ENCODE measurements around the gene IFI6. TPM values are rescaled to one million over a fixed set of nuclear protein-coding genes. Genes with fewer than 3 reads are reported as not detected.

IFI6 gene
- total RNA-seq, 1 donor: 56.1 TPM

GRCh38 chr1:27638805-27639204 is 33.2 kb downstream of the IFI6 start:
- no peak for DNase-seq (ENCODE audit: low read depth)
- TF ChIP-seq CTCF (IDR thresholded peaks at IDR 0.05; ENCODE audit: insufficient read depth, low read depth, low read length): no peak
- no peak overlapping the region for H3K4me3 ChIP-seq (ENCODE audit: low read depth, low read length)

- DNase-seq (ENCODE audit: low read depth): no peak
- H3K4me3 ChIP-seq (ENCODE audit: low read depth, low read length): no peak overlapping the region
- TF ChIP-seq CTCF (IDR thresholded peaks at IDR 0.05; ENCODE audit: insufficient read depth, low read depth, low read length): no peak
Measured at GRCh38 chr1:27638047-27638734, 33.8 kb downstream of the IFI6 start.

GRCh38 chr1:27635396-27636142 is 36.4 kb downstream of the IFI6 start:
- TF ChIP-seq CTCF (IDR thresholded peaks at IDR 0.05; ENCODE audit: insufficient read depth, low read depth, low read length): no peak
- no peak for DNase-seq (ENCODE audit: low read depth)
- H3K4me3 ChIP-seq (ENCODE audit: low read depth, low read length): no peak overlapping the region

GRCh38 chr1:27634985-27635367 is 37.0 kb downstream of the IFI6 start, which contains the start of gene FGR:
Gene FGR, minus strand, starts transcription at chr1:27635185. Its CDS starts 11,269 bp downstream, at chr1:27623916.
- DNase-seq (ENCODE audit: low read depth): no peak
- H3K4me3 ChIP-seq (ENCODE audit: low read depth, low read length): peak within 1 kb of the TSS; percentile 43
- TF ChIP-seq CTCF (IDR thresholded peaks at IDR 0.05; ENCODE audit: insufficient read depth, low read depth, low read length): no peak

GRCh38 chr1:27634177-27634984 is 37.6 kb downstream of the IFI6 start:
- TF ChIP-seq CTCF (IDR thresholded peaks at IDR 0.05; ENCODE audit: insufficient read depth, low read depth, low read length): no peak
- peak; percentile 13 for DNase-seq (ENCODE audit: low read depth)

GRCh38 chr1:27633640-27634176 is 38.3 kb downstream of the IFI6 start:
- peak overlapping the region; percentile 43 for H3K4me3 ChIP-seq (ENCODE audit: low read depth, low read length)
- no peak for DNase-seq (ENCODE audit: low read depth)
- no peak for TF ChIP-seq CTCF (IDR thresholded peaks at IDR 0.05; ENCODE audit: insufficient read depth, low read depth, low read length)

More at GRCh38 chr1:27634177-27634984, 37.6 kb downstream of the IFI6 start:
- peak overlapping the region; percentile 43 for H3K4me3 ChIP-seq (ENCODE audit: low read depth, low read length)

Data from fibroblast of villous mesenchyme (primary cell).